Omental fat pad (tissue), 4 donors: ENCODE results near the gene INO80C. TPM values are rescaled to one million over a fixed set of nuclear protein-coding genes. Genes with fewer than 3 reads are reported as not detected.
"Not testable (repeated sequence)": the region's sequence is repeated elsewhere in the genome, so short reads cannot be mapped to it uniquely, and the experiment has no call there.

Experiments
- ATAC-seq: fragments of 150-250 bp; one replicate; pipeline ENCODE4 v1.9.1; 2016; ENCODE audit warnings: mild to moderate bottlenecking, moderate library complexity; ENCODE audit not compliant: low FRiP score
- DNase-seq: peaks from one replicate; pipeline ENCODE4 v3.0.0-alpha.2; 2019; ENCODE audit warnings: low spot score
- total RNA-seq, 4 donors: library from RNA; depleted of rRNA; stranded (reverse); fragments of >200 nt; gene quantifications; one replicate each; pipeline ENCODE4 v1.1.0, GENCODE V29; 2016
- TF ChIP-seq, protein P1 (sequence below), 3 donors: fragments of 450-650 bp; IDR thresholded peaks; one replicate each; pipeline ENCODE4 v1.5.1; 2016 to 2017; ENCODE audit warnings: antibody characterized with exemption in 3 of 3, mild to moderate bottlenecking in 3 of 3, moderate library complexity in 2 of 3

INO80C gene
- total RNA-seq, 4 donors from 2014 or later, result 6.3 to 20.7 (median 9.6) TPM

DNA sequence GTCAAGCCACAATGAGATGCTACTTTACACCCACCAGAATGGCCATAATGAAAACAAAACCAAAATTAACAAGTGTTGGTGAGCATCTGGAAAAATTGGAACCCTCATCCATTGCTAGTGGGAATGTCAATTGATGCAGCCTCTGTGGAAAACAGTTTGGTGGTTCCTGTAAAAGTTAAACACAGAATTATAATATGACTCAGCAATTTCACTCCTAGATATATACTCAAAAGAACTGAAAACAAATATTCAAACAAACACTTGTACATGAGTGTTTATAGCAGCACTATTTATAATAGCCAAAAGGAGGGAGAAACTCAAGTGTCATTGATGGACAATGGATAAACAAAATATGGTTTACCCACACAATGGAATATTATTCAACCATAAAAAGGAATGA, 43.0 kb downstream of the INO80C start:
- DNase-seq, result no peak
- ATAC-seq, result no peak
- TF ChIP-seq, protein P1, sequence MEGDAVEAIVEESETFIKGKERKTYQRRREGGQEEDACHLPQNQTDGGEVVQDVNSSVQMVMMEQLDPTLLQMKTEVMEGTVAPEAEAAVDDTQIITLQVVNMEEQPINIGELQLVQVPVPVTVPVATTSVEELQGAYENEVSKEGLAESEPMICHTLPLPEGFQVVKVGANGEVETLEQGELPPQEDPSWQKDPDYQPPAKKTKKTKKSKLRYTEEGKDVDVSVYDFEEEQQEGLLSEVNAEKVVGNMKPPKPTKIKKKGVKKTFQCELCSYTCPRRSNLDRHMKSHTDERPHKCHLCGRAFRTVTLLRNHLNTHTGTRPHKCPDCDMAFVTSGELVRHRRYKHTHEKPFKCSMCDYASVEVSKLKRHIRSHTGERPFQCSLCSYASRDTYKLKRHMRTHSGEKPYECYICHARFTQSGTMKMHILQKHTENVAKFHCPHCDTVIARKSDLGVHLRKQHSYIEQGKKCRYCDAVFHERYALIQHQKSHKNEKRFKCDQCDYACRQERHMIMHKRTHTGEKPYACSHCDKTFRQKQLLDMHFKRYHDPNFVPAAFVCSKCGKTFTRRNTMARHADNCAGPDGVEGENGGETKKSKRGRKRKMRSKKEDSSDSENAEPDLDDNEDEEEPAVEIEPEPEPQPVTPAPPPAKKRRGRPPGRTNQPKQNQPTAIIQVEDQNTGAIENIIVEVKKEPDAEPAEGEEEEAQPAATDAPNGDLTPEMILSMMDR (IDR thresholded peaks at IDR 0.05), result no peak

DNA sequence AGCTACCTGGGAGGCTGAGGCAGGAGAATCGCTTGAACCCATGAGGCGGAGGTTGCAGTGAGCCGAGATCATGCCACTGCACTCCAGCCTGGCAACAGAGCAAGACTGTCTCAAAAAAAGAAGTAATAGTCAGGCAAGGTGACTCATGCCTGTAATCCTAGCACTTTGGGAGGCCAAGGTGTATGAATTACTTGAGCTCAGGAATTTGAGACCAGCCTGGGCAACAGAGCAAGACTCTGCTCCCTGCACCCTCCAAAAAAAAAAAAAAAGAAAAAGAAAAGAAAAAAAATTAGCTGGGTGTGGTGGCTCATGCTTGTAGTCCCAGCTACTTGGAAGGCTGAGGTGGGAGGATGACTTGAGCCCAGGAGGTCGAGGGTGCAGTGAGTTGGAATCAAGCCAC, 44.7 kb downstream of the INO80C start:
- ATAC-seq, DNase-seq: not testable (repeated sequence)

DNA sequence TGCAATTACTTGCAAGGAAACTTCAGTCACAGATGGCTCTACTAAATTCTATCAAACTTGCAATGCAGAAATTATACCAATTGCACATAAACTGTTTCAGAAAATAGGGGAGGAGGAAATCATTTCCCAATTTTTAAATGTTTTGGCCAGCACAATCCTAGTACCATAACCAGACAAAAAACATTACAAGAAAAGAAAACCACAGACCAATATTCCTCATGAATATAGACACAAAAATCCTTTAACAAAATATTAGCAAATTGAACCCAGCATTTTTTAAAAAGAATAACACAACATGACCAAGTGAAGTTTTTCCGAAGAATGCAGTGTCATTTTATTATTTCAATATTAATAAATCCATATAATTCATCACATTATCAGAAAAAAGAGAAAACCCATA, 45.8 kb downstream of the INO80C start:
- TF ChIP-seq, protein P1 (IDR thresholded peaks at IDR 0.05), result no peak
- ATAC-seq, result no peak
- DNase-seq, result no peak

DNA sequence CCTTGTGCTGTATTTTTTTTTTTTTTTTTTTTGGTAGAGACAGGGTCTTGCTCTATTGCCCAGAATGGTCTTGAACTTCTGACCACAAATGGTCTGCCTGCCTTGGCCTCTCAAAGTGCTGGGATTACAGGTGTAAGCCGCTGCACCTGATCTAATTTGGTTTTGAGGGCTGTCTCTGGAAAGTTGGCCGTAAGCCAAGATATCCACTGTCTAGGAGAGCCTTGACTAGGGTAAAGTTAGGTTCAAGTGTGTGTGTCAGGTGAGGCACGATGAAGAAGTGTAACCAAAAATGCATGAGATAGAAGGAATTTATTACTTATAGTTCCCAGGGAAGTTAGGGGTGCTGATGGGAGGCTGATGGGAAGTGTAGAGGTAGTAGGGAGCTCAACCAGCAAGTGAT, 46.7 kb downstream of the INO80C start:
- no peak for ATAC-seq
- TF ChIP-seq, protein P1 (IDR thresholded peaks at IDR 0.05), result no peak
- no peak for DNase-seq

DNA sequence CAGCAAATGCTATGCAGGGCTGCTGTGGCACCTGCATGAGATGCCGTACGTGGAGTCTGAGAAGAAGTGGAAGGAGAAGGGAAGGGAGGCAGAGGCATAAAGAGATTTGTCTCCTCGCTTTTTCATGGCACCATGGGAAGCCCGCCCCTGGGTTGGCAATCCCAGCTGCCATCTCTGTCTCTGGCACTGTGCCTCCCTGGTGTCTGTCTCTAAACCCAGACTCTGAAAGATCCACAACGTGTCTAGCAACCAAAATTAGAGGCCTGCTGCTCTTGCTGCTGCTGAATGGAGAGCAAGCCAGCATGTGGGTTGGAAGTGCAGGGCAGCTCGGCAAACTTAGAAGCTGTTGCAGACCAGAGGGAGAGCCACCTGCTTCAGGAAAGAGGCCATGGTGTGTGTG, 53.1 kb downstream of the INO80C start:
- DNase-seq (no peak), ATAC-seq (no peak)
- TF ChIP-seq, protein P1 (IDR thresholded peaks at IDR 0.05), result no peak

DNA sequence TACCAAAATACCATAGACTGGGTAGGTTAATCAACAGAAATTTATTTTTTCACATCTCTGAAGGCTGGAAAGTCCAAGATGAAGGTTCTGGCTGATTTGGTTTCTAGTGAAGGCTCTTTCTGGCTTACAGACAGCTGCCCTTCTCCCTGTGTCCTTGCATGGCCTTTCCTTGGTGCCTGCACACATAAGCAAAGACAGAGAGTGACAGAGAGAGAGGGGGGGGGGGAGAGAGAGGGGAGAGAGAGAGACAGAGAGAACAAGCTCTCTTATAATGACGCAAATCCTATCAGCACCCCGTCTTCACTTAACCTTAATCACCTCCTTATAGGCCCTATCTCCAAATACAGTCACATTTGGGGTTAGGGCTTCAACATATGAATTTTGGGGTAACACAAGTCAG, 53.9 kb downstream of the INO80C start:
- ATAC-seq (no peak), DNase-seq (no peak)
- TF ChIP-seq, protein P1 (IDR thresholded peaks at IDR 0.05), result no peak

DNA sequence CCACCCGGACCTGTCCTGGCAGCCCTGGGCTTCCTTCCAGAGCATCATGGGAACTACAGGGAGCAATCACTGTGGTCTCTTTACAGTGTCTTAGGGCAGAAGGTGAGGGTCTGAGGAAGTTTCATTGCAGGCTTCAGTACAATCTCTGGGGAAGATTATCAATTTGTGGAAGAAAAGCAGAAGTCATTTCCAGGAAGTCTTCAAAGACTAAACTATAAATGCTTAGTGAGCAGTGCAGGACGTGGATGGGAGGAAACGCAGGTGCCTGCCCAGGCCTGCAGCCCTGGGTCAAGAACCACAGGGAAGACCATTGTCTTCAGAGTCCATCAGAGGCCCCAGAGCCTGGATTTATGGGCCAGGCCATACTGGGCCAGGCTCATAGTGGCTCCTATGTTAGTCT, 54.3 kb downstream of the INO80C start:
- DNase-seq (no peak), ATAC-seq (no peak)
- TF ChIP-seq, protein P1 (IDR thresholded peaks at IDR 0.05), result no peak

DNA sequence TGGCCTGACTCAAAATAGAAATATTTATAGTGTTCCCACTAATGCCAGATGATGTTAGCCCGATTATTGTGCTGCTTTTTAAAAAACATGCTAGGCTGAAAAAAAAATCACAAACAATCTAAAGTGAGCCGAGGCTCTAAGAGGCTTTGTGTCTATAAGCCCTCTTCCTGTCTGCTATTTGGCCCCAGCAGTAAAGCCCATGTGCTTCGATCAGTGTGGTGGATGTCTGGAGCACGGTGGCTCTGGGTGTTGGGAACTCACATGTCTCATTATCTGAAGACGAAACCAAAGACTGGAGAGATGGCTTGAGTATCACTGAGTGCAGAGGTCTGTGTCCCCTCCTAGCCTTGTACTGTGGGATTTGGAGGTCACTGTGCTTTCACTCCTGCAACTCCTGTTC, 55.1 kb downstream of the INO80C start:
- TF ChIP-seq, protein P1 (IDR thresholded peaks at IDR 0.05), result no peak
- ATAC-seq, result no peak

More for the DNA sequence above, 55.1 kb downstream of the INO80C start:
- no peak for DNase-seq
